Neuronal stem cell (in vitro differentiated cells): ENCODE results near the gene ATP11A.

ENCODE experiments used
- DNase-seq: peaks from one replicate; pipeline ENCODE4 v3.0.0-alpha.2; 2013; ENCODE audit warnings: low spot score
- H2AFZ ChIP-seq: one replicate; pipeline ENCODE4 v1.6.1; 2013; ENCODE audit warnings: mild to moderate bottlenecking, low read length, inconsistent platforms
- H2AK5ac ChIP-seq: 2 replicates; pipeline ENCODE4 v1.6.1; 2013; ENCODE audit warnings: low read depth, mild to moderate bottlenecking, inconsistent platforms, low read length, moderate library complexity, mixed read lengths
- H2BK120ac ChIP-seq: 2 replicates; pipeline ENCODE4 v1.6.1; 2013; ENCODE audit warnings: low read depth, mild to moderate bottlenecking, inconsistent platforms, low read length, moderate library complexity, mixed read lengths
- H2BK12ac ChIP-seq: one replicate; pipeline ENCODE4 v1.6.1; 2013; ENCODE audit warnings: low read length, inconsistent platforms
- H2BK15ac ChIP-seq: 2 replicates; pipeline ENCODE4 v1.6.1; 2013; ENCODE audit warnings: mild to moderate bottlenecking, low read length, inconsistent platforms, mixed read lengths
- H2BK5ac ChIP-seq: one replicate; pipeline ENCODE4 v1.6.1; 2013; ENCODE audit warnings: inconsistent platforms, mild to moderate bottlenecking, low read length, moderate library complexity
- H3K14ac ChIP-seq: one replicate; pipeline ENCODE4 v1.6.1; 2013; ENCODE audit warnings: low read length, inconsistent platforms
- H3K18ac ChIP-seq: 2 replicates; pipeline ENCODE4 v1.6.1; 2013; ENCODE audit warnings: low read length, inconsistent platforms
- H3K23ac ChIP-seq: 2 replicates; pipeline ENCODE4 v1.6.1; 2013; ENCODE audit warnings: low read depth, mild to moderate bottlenecking, mixed read lengths, low read length, inconsistent platforms; ENCODE audit not compliant: poor library complexity
- H3K27ac ChIP-seq: replicated peaks from 3 replicates; pipeline ENCODE4 v1.5.1; 2013; ENCODE audit warnings: low read length, inconsistent platforms
- H3K27me3 ChIP-seq, 3 experiments: 2 replicates each; pipeline ENCODE4 v1.6.1; 2013; ENCODE audit warnings: low read length in 3 of 3, mild to moderate bottlenecking in 2 of 3, inconsistent platforms in 1 of 3, low read depth in 1 of 3, mixed read lengths in 1 of 3, moderate library complexity in 1 of 3; ENCODE audit not compliant: control insufficient read depth in 3 of 3, insufficient read depth in 3 of 3
- H3K36me3 ChIP-seq, 2 donors: replicated peaks in 1 of 2; 2 replicates each; pipeline ENCODE4 v1.6.1; 2013; ENCODE audit warnings: low read length in 2 of 2; ENCODE audit not compliant: control insufficient read depth in 2 of 2, insufficient read depth in 2 of 2
- H3K4ac ChIP-seq: 2 replicates; pipeline ENCODE4 v1.6.1; 2013; ENCODE audit warnings: inconsistent platforms, mild to moderate bottlenecking, low read length, moderate library complexity
- H3K4me1 ChIP-seq, 2 donors: 1 replicate in 1 of 2; 2 replicates in 1 of 2; pipeline ENCODE4 v1.6.1; 2013; ENCODE audit warnings: low read length in 2 of 2, low read depth in 1 of 2; ENCODE audit not compliant: control insufficient read depth in 2 of 2, insufficient read depth in 1 of 2
- H3K4me2 ChIP-seq: one replicate; pipeline ENCODE4 v1.6.1; 2013; ENCODE audit warnings: mild to moderate bottlenecking, low read length, inconsistent platforms; ENCODE audit not compliant: insufficient read depth, poor library complexity, severe bottlenecking
- H3K4me3 ChIP-seq, 2 donors: 2 replicates each; pipeline ENCODE4 v1.5.1; 2013; ENCODE audit warnings: low read length in 2 of 2, mild to moderate bottlenecking in 2 of 2, inconsistent platforms in 1 of 2, moderate library complexity in 1 of 2
- H3K79me1 ChIP-seq: one replicate; pipeline ENCODE4 v1.6.1; 2013; ENCODE audit warnings: low read depth, mild to moderate bottlenecking, inconsistent platforms, low read length, moderate library complexity
- H3K9ac ChIP-seq: one replicate; pipeline ENCODE4 v1.6.1; 2013; ENCODE audit warnings: mild to moderate bottlenecking, low read depth, low read length, inconsistent platforms; ENCODE audit not compliant: poor library complexity
- H3K9me3 ChIP-seq, 2 donors: replicated peaks in 1 of 2; 2 replicates each; pipeline versions ENCODE3 to v1.6.1; 2013; ENCODE audit warnings: low read length in 2 of 2, mild to moderate bottlenecking in 2 of 2, inconsistent platforms in 1 of 2, low read depth in 1 of 2, mixed read lengths in 1 of 2, moderate library complexity in 1 of 2; ENCODE audit not compliant: control insufficient read depth in 2 of 2, insufficient read depth in 1 of 2
- H4K8ac ChIP-seq: one replicate; pipeline ENCODE4 v1.6.1; 2013; ENCODE audit warnings: low read depth, mild to moderate bottlenecking, inconsistent platforms, low read length, moderate library complexity
- H4K91ac ChIP-seq: one replicate; pipeline ENCODE4 v1.6.1; 2013; ENCODE audit warnings: low read length, low read depth, mild to moderate bottlenecking, inconsistent platforms; ENCODE audit not compliant: poor library complexity
- WGBS, 2 donors: extraction: QIAGEN DNeasy Blood & Tissue Kit; methylation state at CpG; one replicate each; pipeline ENCODE4 v1.1.7; 2013; ENCODE audit warnings: missing lambda C conversion rate in 2 of 2, mixed read lengths in 1 of 2; ENCODE audit not compliant: insufficient read length in 2 of 2, insufficient replicate concordance in 1 of 2; ENCODE audit errors: extremely low coverage in 2 of 2; 5-methylcytosine and 5-hydroxymethylcytosine counted together

ATP11A gene

DNA sequence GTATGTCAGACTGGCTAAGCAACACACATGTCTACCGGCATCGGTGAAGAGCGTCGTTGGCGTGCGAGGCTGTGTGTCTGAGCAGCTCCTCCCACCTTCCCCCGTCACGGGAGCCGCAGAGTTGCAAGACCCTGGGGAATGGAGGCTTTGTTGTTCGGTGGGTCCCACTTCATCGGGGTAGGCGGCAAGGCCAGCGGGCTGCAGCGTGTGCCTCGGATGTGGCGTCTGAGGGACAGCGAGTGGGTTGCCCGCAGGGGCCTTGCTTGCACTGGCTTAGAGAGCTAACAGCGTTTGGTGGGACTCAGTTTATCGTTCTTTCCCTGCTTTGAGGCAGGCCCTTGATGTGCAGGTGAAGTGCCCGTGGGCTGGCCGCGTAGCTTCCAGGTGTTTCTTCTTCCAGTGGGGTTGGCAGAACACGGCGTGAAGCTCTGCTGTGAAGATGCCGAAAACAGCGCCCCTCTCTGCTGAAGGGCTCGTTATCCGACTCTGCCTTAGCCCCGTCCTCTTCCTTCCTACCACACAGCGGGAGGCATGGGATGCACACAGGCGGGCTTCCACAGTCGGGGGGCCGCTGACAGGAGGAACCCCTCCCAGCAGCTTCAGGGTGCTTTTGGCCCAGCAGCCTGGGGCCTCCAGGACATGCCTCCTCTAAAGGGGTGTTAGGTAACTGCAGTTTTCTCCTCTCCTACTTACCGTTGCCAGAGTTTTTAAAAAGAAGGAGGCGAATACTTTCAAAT lies 85.2 kb downstream of the ATP11A start:
- H3K9ac ChIP-seq: no peak overlapping the region
- peak overlapping the region; percentile 68 for H4K8ac ChIP-seq
- peak overlapping the region; percentile 14 for H3K4me2 ChIP-seq
- peaks cover 0 to 5% of the 10 kb centered on the region in 2 donors for H3K36me3 ChIP-seq
- H3K14ac ChIP-seq: peak overlapping the region; percentile 59
- no peak overlapping the region for H2AK5ac ChIP-seq
- H3K4me1 ChIP-seq: peaks cover 0 to 20% of the 10 kb centered on the region in 2 donors
- H2AFZ ChIP-seq: no peak overlapping the region
- no peaks in the 10 kb centered on the region for H3K27me3 ChIP-seq
- no peak overlapping the region for H4K91ac ChIP-seq
- no peak overlapping the region for H3K4ac ChIP-seq
- H3K23ac ChIP-seq: peak overlapping the region; percentile 58
- no peak overlapping the region for H2BK12ac ChIP-seq
- no CpG with 5 or more reads among the region's 36 CpGs for WGBS, 2 donors
- no peak for DNase-seq
- peaks cover 0 to 2% of the 10 kb centered on the region in 2 donors for H3K9me3 ChIP-seq
- H3K79me1 ChIP-seq: peaks cover 9% of the 10 kb centered on the region
- no peak overlapping the region for H2BK120ac ChIP-seq
- H2BK15ac ChIP-seq: peak overlapping the region; percentile 62
- no peak overlapping the region for H3K27ac ChIP-seq
- H3K4me3 ChIP-seq: no peak overlapping the region
- peak overlapping the region; percentile 78 for H3K18ac ChIP-seq
- H2BK5ac ChIP-seq: no peak overlapping the region

- Histone ChIP-seq H3K18ac (peak overlapping the region; percentile 35), H2BK120ac (no peak overlapping the region), H4K8ac (no peak overlapping the region), H3K4ac (no peak overlapping the region), H3K27me3 (no peaks in the 10 kb centered on the region), H3K14ac (peak overlapping the region; percentile 39), H2AK5ac (no peak overlapping the region), H3K23ac (no peak overlapping the region), H3K79me1 (peaks cover 11% of the 10 kb centered on the region), H3K4me2 (no peak overlapping the region), H3K36me3 (peaks cover 0 to 5% of the 10 kb centered on the region in 2 donors), H2AFZ (no peak overlapping the region), H3K9ac (peak overlapping the region; percentile 53), H4K91ac (no peak overlapping the region), H2BK15ac (no peak overlapping the region), H3K27ac (no peak overlapping the region), H3K4me3 (no peak overlapping the region), H2BK5ac (no peak overlapping the region), H3K9me3 (peaks cover 0 to 2% of the 10 kb centered on the region in 2 donors), H3K4me1 (peaks cover 0 to 21% of the 10 kb centered on the region in 2 donors), H2BK12ac (no peak overlapping the region)
- no peak for DNase-seq
- no CpG with 5 or more reads among the region's 25 CpGs for WGBS, 2 donors
Observed at GRCh38 chr13:112775791-112776279, 86.0 kb downstream of the ATP11A start.

DNA sequence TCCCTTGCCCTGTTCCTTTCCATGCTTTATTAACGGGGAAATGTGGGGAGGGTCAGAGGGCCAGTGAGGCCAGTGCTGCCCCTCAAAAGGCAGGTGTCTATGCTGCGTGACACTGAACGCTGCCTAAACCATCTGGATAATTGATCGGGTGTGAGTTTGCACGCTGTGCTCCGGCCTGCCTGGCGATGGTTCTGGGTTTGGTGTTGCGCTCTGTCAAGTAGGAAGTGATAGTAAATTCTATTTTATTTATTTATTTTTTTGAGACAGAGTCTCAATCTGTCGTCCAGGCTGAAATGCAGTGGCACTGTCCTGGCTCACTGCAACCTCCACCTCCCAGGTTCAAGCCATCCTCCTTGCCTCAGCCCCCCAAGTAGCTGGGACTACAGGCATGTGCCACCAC lies 86.5 kb downstream of the ATP11A start:
- Histone ChIP-seq H3K36me3 (peaks cover 0 to 5% of the 10 kb centered on the region in 2 donors), H3K27me3 (no peaks in the 10 kb centered on the region), H3K27ac (no peak overlapping the region), H3K23ac (no peak overlapping the region), H2BK15ac (no peak overlapping the region), H2BK5ac (no peak overlapping the region), H2BK120ac (no peak overlapping the region), H3K4me2 (no peak overlapping the region), H3K4ac (no peak overlapping the region), H2BK12ac (no peak overlapping the region), H3K79me1 (peaks cover 11% of the 10 kb centered on the region), H2AK5ac (no peak overlapping the region), H3K9ac (peak overlapping the region; percentile 53), H3K14ac (no peak overlapping the region), H3K4me3 (peak overlapping the region in 1 of 2 donors; percentile 45), H4K91ac (no peak overlapping the region), H3K4me1 (peaks cover 0 to 21% of the 10 kb centered on the region in 2 donors), H4K8ac (no peak overlapping the region), H3K18ac (peak overlapping the region; percentile 35), H3K9me3 (peaks cover 0 to 2% of the 10 kb centered on the region in 2 donors), H2AFZ (no peak overlapping the region)
- no CpG with 5 or more reads among the region's 9 CpGs for WGBS, 2 donors
- DNase-seq: no peak

GRCh38 chr13:112776971-112777370 lies 87.1 kb downstream of the ATP11A start:
- Histone ChIP-seq H2BK120ac (no peak overlapping the region), H3K27ac (no peak overlapping the region), H3K14ac (no peak overlapping the region), H2AFZ (no peak overlapping the region), H3K27me3 (no peaks in the 10 kb centered on the region), H3K9me3 (peaks cover 0 to 2% of the 10 kb centered on the region in 2 donors), H3K9ac (no peak overlapping the region), H2AK5ac (no peak overlapping the region), H3K18ac (no peak overlapping the region), H2BK5ac (no peak overlapping the region), H4K8ac (no peak overlapping the region), H3K4ac (no peak overlapping the region), H3K79me1 (peaks cover 11% of the 10 kb centered on the region), H3K36me3 (peaks cover 0 to 5% of the 10 kb centered on the region in 2 donors), H4K91ac (no peak overlapping the region), H2BK12ac (no peak overlapping the region), H3K4me3 (no peak overlapping the region), H3K23ac (no peak overlapping the region), H2BK15ac (no peak overlapping the region), H3K4me1 (peaks cover 0 to 24% of the 10 kb centered on the region in 2 donors), H3K4me2 (no peak overlapping the region)
- WGBS, 2 donors: no CpG with 5 or more reads among the region's 11 CpGs
- DNase-seq: no peak
